ENCODE data around the gene PCBD1.

Gene PCBD1

GRCh38 chr10:70934701-70935100 lies 46.3 kb upstream of the PCBD1 start:
- no peak overlapping the region for H3K4me3 ChIP-seq (ENCODE audit: low read depth, low read length)
- in situ Hi-C loops (cut with HindIII; ENCODE audit: low pct_ligation_motif_present, low sequenced_read_pairs), result no loop called here
- no peaks in the 10 kb centered on the region for H3K36me3 ChIP-seq (replicated peaks)
- no peak for TF ChIP-seq CTCF (IDR thresholded peaks at IDR 0.05; ENCODE audit: low read depth, low read length, missing control alignments)
- peaks cover 16% of the 10 kb centered on the region for H3K27me3 ChIP-seq (replicated peaks)
- no peak overlapping the region for H3K27ac ChIP-seq
- no peak for DNase-seq

- in situ Hi-C loops (cut with HindIII; ENCODE audit: low pct_ligation_motif_present, low sequenced_read_pairs), result no loop called here
- Histone ChIP-seq H3K4me3 (ENCODE audit: low read depth, low read length) (no peak overlapping the region), H3K36me3 (replicated peaks) (no peaks in the 10 kb centered on the region), H3K27ac (no peak overlapping the region), H3K27me3 (replicated peaks) (peaks cover 11% of the 10 kb centered on the region)
- no peak for TF ChIP-seq CTCF (IDR thresholded peaks at IDR 0.05; ENCODE audit: low read depth, low read length, missing control alignments)
- no peak for DNase-seq
Observed at GRCh38 chr10:70932392-70933196, 44.2 kb upstream of the PCBD1 start.

GRCh38 chr10:70931168-70931815 lies 42.9 kb upstream of the PCBD1 start:
- peaks cover 5% of the 10 kb centered on the region for H3K27me3 ChIP-seq (replicated peaks)
- H3K36me3 ChIP-seq (replicated peaks), result no peaks in the 10 kb centered on the region

GRCh38 chr10:70930263-70931000 lies 42.1 kb upstream of the PCBD1 start:
- no peak overlapping the region for H3K4me3 ChIP-seq (ENCODE audit: low read depth, low read length)

More at GRCh38 chr10:70931168-70931815, 42.9 kb upstream of the PCBD1 start:
- H3K4me3 ChIP-seq (ENCODE audit: low read depth, low read length), result no peak overlapping the region
- no peak overlapping the region for H3K27ac ChIP-seq
- in situ Hi-C loops (cut with HindIII; ENCODE audit: low pct_ligation_motif_present, low sequenced_read_pairs), result no loop called here
- DNase-seq, result peak; percentile 37
- peak; percentile 26 for TF ChIP-seq CTCF (IDR thresholded peaks at IDR 0.05; ENCODE audit: low read depth, low read length, missing control alignments)

GRCh38 chr10:70928140-70928539 lies 39.8 kb upstream of the PCBD1 start:
- no peak overlapping the region for H3K27ac ChIP-seq
- TF ChIP-seq CTCF (IDR thresholded peaks at IDR 0.05; ENCODE audit: low read depth, low read length, missing control alignments), result no peak
- H3K27me3 ChIP-seq (replicated peaks), result peaks cover 5% of the 10 kb centered on the region
- no peak for DNase-seq
- no peak overlapping the region for H3K4me3 ChIP-seq (ENCODE audit: low read depth, low read length)
- H3K36me3 ChIP-seq (replicated peaks), result no peaks in the 10 kb centered on the region
- in situ Hi-C loops (cut with HindIII; ENCODE audit: low pct_ligation_motif_present, low sequenced_read_pairs), result no loop called here

More at GRCh38 chr10:70930263-70931000, 42.1 kb upstream of the PCBD1 start:
- Histone ChIP-seq H3K36me3 (replicated peaks) (no peaks in the 10 kb centered on the region), H3K27me3 (replicated peaks) (peaks cover 5% of the 10 kb centered on the region), H3K27ac (no peak overlapping the region)
- in situ Hi-C loops (cut with HindIII; ENCODE audit: low pct_ligation_motif_present, low sequenced_read_pairs), result no loop called here
- no peak for DNase-seq
- TF ChIP-seq CTCF (IDR thresholded peaks at IDR 0.05; ENCODE audit: low read depth, low read length, missing control alignments), result no peak

Measured in brain microvascular endothelial cell (primary cell).